Erythroblast (primary cell): Measurements from ENCODE around the gene GJA5.

Experiments used
- GATA1 ChIP-seq: IDR thresholded peaks from 2 replicates; pipeline ENCODE4 v1.6.1; 2011; ENCODE audit warnings: low read depth, mild to moderate bottlenecking, control low read depth, low read length, moderate library complexity
- POLR2A ChIP-seq: IDR thresholded peaks from 2 replicates; pipeline ENCODE4 v1.6.1; 2011; ENCODE audit warnings: mild to moderate bottlenecking, low read length

GRCh38 chr1:147738739-147739476 is 21.5 kb downstream of the GJA5 start:
- TF ChIP-seq POLR2A (no peak), GATA1 (no peak)
